Head of caudate nucleus (tissue), 42 donors: Measurements from ENCODE around the gene NOP53.

Experiments
- DNase-seq, 42 donors: peaks; one replicate each; pipeline versions ENCODE4 v3.0.0 to v3.0.0-alpha.2; 2020 to 2021; ENCODE audit warnings: mixed read lengths in 7 of 42
- intact Hi-C: fragments of 100-400 bp; cut with DNase I; formaldehyde crosslinking; loops from one replicate; pipeline ENCODE4 v1.15.0; 2022

Gene NOP53

DNA sequence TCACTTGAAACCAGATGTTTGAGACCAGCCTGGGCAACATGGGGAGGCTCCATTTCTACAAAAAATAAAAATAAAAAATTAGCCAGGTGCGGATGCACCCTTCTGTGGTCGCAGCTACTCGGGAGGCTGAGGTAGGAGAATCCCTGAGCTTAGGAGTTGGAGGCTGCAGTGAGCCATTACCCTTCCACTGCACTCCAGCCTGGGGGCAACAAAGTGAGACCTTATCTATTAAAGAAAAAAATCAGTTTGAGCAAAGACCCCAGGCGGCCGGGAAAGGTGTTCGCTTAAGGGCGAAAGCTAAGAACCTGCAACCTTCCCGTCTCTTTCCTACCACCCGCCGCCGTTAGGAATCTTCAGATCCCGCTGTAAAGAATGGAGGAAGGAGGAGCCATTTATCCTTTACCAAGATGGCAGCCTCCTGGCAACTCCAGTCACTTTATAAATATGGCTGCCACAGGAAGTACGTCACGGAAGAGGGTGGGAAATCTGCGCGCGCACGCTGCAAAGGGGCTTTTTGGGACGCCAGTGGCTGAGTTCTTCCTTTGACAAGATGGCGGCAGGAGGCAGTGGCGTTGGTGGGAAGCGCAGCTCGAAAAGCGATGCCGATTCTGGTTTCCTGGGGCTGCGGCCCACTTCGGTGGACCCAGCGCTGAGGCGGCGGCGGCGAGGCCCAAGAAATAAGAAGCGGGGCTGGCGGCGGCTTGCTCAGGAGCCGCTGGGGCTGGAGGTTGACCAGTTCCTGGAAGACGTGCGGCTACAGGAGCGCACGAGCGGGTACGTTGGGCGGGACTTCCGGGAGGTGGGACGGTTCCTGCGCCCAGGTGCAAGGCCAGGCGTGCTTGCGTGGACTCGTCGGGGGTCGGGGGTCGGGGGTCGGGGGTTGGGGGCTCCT, at the start of gene NOP53:
Gene NOP53 (plus strand): TSS at position 537 of the 892 bp plus-strand sequence. CDS start 14 bp downstream, at position 551.
- peak; percentile 89 to 99 (median 96) for DNase-seq
- intact Hi-C loops: no loop called here

GRCh38 chr19:47696635-47697034, 48.7 kb upstream of the NOP53 start:
- intact Hi-C loops: loop anchor here (5.0 kb wide), 2 partner anchors 94 to 179 kb away; partner anchors contain the start of gene NAPA
- no peak for DNase-seq

- intact Hi-C loops: loop anchor here (2.0 to 5.0 kb wide), 3 partner anchors 96 to 261 kb away; partner anchors contain the start of gene NAPA
- DNase-seq: peak; percentile 74 to 94 (median 87)
Observed at GRCh38 chr19:47697863-47698609, 47.3 kb upstream of the NOP53 start.

- intact Hi-C loops: loop anchor here (2.0 to 5.0 kb wide), 3 partner anchors 96 to 262 kb away; partner anchors contain the start of gene NAPA
- DNase-seq: no peak
Observed at GRCh38 chr19:47698631-47699359, 46.6 kb upstream of the NOP53 start.

GRCh38 chr19:47699360-47699917, 45.9 kb upstream of the NOP53 start:
- intact Hi-C loops: loop anchor here (2.0 to 5.0 kb wide), 3 partner anchors 97 to 263 kb away; partner anchors contain the start of gene NAPA
- DNase-seq: peak in 37 of 42 donors; percentile 14 to 80 (median 54)

- intact Hi-C loops: no loop called here
- no peak for DNase-seq
Observed at GRCh38 chr19:47700934-47701716, 44.2 kb upstream of the NOP53 start.

GRCh38 chr19:47701717-47702552, 43.4 kb upstream of the NOP53 start:
- intact Hi-C loops: no loop called here
- no peak for DNase-seq

GRCh38 chr19:47702671-47703070, 42.7 kb upstream of the NOP53 start:
- no peak for DNase-seq
- intact Hi-C loops: no loop called here

DNA sequence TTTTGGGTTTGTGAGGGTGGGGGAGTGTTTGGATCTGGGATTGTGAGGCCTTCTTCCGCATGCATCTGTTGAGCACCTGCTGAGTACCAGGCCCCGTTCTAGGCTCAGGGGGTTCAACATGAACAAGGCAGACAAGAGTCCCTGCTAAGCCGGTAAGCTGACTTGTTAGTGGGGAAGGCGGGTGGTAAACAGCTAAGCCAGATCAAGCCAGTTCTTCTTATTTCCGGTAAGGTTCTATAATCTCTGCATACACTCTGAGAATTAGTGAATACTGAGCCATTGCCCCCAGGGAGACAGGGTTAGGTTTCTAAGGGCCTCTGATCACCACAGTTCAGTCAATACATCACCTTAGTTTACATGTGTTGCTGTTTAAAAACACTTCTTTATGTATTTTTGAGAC, 42.0 kb upstream of the NOP53 start:
- intact Hi-C loops: no loop called here
- DNase-seq: no peak

DNA sequence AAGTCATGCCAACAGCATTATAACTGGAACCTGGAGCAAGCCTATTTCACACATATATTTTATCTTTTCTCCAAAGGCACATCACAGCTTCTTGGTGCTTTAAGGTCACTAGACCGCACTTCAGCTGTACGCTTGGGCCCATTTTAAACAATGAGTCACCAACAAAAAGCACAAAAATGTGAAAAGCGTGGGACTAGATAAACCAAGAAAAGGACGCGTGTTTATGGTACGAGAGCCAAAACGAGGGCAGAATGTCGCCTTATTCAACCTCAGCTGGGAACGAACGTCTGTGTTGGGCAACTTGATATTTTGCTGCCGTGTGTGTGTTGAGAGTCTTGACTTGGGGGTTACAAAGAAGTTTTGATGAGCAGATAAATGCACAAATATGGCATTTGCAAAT, 41.3 kb upstream of the NOP53 start:
- no peak for DNase-seq
- intact Hi-C loops: no loop called here

- intact Hi-C loops: no loop called here
- no peak for DNase-seq
Observed at GRCh38 chr19:47704656-47705055, 40.7 kb upstream of the NOP53 start.

GRCh38 chr19:47707135-47707925, 38.0 kb upstream of the NOP53 start:
- DNase-seq: peak; percentile 49 to 89 (median 75)
- intact Hi-C loops: no loop called here

GRCh38 chr19:47711652-47712242, 33.6 kb upstream of the NOP53 start:
- intact Hi-C loops: no loop called here
- no peak for DNase-seq

GRCh38 chr19:47713046-47714021, 32.0 kb upstream of the NOP53 start, which contains the start of gene EHD2:
Gene EHD2 (plus strand): TSS chr19:47713422. CDS start chr19:47716613, 3,191 bp downstream.
- DNase-seq: peak in 33 of 42 donors; percentile 14 to 78 (median 50)
- intact Hi-C loops: no loop called here

GRCh38 chr19:47714339-47714738, 31.0 kb upstream of the NOP53 start:
- intact Hi-C loops: no loop called here
- no peak for DNase-seq
